Mammary epithelial cell (primary cell): ENCODE results near the gene TRPM1.

Experiments used
- EZH2 ChIP-seq: IDR thresholded peaks from 2 replicates; pipeline ENCODE4 v1.6.1; 2012; ENCODE audit warnings: low read length, inconsistent platforms, borderline replicate concordance
- TF ChIP-seq, protein P1 (sequence below), 2 donors: IDR thresholded peaks in 1 of 2; conservative IDR thresholded peaks in 1 of 2; 2 replicates each; pipeline ENCODE4 v1.5.1; 2011 to 2012; ENCODE audit warnings: inconsistent platforms in 2 of 2, low read length in 2 of 2, mild to moderate bottlenecking in 2 of 2, control low read depth in 1 of 2, low read depth in 1 of 2; ENCODE audit not compliant: insufficient read depth in 1 of 2; ENCODE audit errors: extremely low read depth in 1 of 2

DNA sequence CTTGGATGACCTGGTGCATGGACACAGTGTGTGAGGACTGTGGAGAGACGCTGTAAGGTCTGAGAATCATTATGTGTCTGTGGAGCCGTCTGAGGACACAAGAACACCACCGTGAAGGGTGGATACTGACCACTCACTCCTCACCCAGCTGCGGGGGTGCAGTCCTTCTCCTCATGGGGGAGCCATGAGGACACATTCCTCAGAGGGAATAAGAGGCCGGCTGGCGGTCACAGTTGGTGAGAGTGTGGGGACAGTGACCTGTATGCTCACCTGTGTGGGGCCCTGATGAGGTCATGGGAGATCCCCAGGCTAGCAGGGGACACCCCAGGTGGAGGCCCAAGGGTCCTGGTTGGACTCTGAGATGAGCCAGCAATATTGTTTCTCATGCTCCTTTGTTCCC is 2.5 kb upstream of the TRPM1 start:
- TF ChIP-seq, protein P1, sequence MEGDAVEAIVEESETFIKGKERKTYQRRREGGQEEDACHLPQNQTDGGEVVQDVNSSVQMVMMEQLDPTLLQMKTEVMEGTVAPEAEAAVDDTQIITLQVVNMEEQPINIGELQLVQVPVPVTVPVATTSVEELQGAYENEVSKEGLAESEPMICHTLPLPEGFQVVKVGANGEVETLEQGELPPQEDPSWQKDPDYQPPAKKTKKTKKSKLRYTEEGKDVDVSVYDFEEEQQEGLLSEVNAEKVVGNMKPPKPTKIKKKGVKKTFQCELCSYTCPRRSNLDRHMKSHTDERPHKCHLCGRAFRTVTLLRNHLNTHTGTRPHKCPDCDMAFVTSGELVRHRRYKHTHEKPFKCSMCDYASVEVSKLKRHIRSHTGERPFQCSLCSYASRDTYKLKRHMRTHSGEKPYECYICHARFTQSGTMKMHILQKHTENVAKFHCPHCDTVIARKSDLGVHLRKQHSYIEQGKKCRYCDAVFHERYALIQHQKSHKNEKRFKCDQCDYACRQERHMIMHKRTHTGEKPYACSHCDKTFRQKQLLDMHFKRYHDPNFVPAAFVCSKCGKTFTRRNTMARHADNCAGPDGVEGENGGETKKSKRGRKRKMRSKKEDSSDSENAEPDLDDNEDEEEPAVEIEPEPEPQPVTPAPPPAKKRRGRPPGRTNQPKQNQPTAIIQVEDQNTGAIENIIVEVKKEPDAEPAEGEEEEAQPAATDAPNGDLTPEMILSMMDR (conservative IDR thresholded peaks at IDR 0.05 in 1 of 2, IDR thresholded peaks at IDR 0.05 in 1 of 2; ENCODE audit: extremely low read depth in 1 of 2, insufficient read depth in 1 of 2, low read depth in 1 of 2, low read length in 2 of 2), result no peak
- no peak for TF ChIP-seq EZH2
